A549 (cell line): ENCODE data around the gene ZNF785. TPM values are rescaled to one million over a fixed set of nuclear protein-coding genes. Genes with fewer than 3 reads are reported as not detected.

Experiments used
- BCL3 ChIP-seq: fragments of >200 bp; sonication (Bioruptor Twin); formaldehyde crosslinking; IDR thresholded peaks from 3 replicates; pipeline ENCODE4 v1.6.1; 2016
- CBX2 ChIP-seq: fragments of 200-600 bp; sonication (generic); IDR thresholded peaks from 2 replicates; pipeline ENCODE4 v1.6.1; 2016; ENCODE audit warnings: low read depth, mild to moderate bottlenecking, borderline replicate concordance
- CBX8 ChIP-seq: fragments of 200-600 bp; sonication (generic); IDR thresholded peaks from 2 replicates; pipeline ENCODE4 v1.6.1; 2016
- CTCF ChIP-seq: fragments of >200 bp; sonication (Bioruptor Twin); formaldehyde crosslinking; IDR thresholded peaks from 3 replicates; pipeline ENCODE4 v1.5.1; 2016
- E2F6 ChIP-seq: IDR thresholded peaks from 2 replicates; pipeline ENCODE4 v1.6.1; 2012; ENCODE audit warnings: low read depth, borderline replicate concordance
- EHMT2 ChIP-seq: fragments of 200-600 bp; sonication (generic); IDR thresholded peaks from 2 replicates; pipeline ENCODE4 v1.6.1; 2016; ENCODE audit warnings: antibody characterized with exemption, low read depth, mild to moderate bottlenecking, moderate library complexity
- ELK1 ChIP-seq: fragments of 150-350 bp; IDR thresholded peaks from 2 replicates; pipeline ENCODE4 v1.6.1; 2014; ENCODE audit warnings: low read depth, mild to moderate bottlenecking, low read length
- EP300 ChIP-seq, 2 experiments: fragments of >200 bp; sonication (Bioruptor Twin); formaldehyde crosslinking; IDR thresholded peaks; 2 replicates in 1 of 2; 3 replicates in 1 of 2; pipeline ENCODE4 v1.6.1; 2016 to 2017
- FOSB ChIP-seq: fragments of 250-450 bp; sonication (Bioruptor Pico); IDR thresholded peaks from 2 replicates; pipeline ENCODE4 v1.5.0; 2020; ENCODE audit warnings: mild to moderate bottlenecking, moderate library complexity
- FOXS1 ChIP-seq: fragments of 250-450 bp; sonication (Bioruptor Pico); IDR thresholded peaks from 2 replicates; pipeline ENCODE4 v1.5.0; 2020; ENCODE audit warnings: mild to moderate bottlenecking, moderate library complexity
- GATA3 ChIP-seq: IDR thresholded peaks from 2 replicates; pipeline ENCODE4 v1.6.1; 2012; ENCODE audit warnings: borderline replicate concordance
- HDAC2 ChIP-seq: fragments of 200-600 bp; sonication (generic); IDR thresholded peaks from 2 replicates; pipeline ENCODE4 v1.6.1; 2016
- HES2 ChIP-seq: fragments of >200 bp; sonication (Bioruptor Twin); formaldehyde crosslinking; IDR thresholded peaks from 2 replicates; pipeline ENCODE4 v1.6.1; 2016
- HOXA7 ChIP-seq: fragments of 250-450 bp; sonication (Bioruptor Pico); IDR thresholded peaks from 2 replicates; pipeline ENCODE4 v1.5.0; 2020; ENCODE audit warnings: mild to moderate bottlenecking, moderate library complexity
- HOXB13 ChIP-seq: fragments of 250-450 bp; sonication (Bioruptor Pico); IDR thresholded peaks from 2 replicates; pipeline ENCODE4 v1.5.0; 2020; ENCODE audit warnings: low read depth, mild to moderate bottlenecking, moderate library complexity
- HOXB5 ChIP-seq: fragments of 250-450 bp; sonication (Bioruptor Pico); IDR thresholded peaks from 2 replicates; pipeline ENCODE4 v1.5.0; 2020; ENCODE audit warnings: mild to moderate bottlenecking, moderate library complexity
- JUN ChIP-seq, 2 experiments: fragments of >200 bp; sonication (Bioruptor Twin); formaldehyde crosslinking; IDR thresholded peaks; 2 replicates in 1 of 2; 3 replicates in 1 of 2; pipeline ENCODE4 v1.6.1; 2016 to 2017
- KDM1A ChIP-seq: fragments of 200-600 bp; sonication (generic); IDR thresholded peaks from 2 replicates; pipeline ENCODE4 v1.6.1; 2016; ENCODE audit warnings: low read depth, mild to moderate bottlenecking
- MAX ChIP-seq: IDR thresholded peaks from 2 replicates; pipeline ENCODE4 v1.6.1; 2012
- MAZ ChIP-seq: fragments of 150-350 bp; IDR thresholded peaks from 2 replicates; pipeline ENCODE4 v1.6.1; 2014; ENCODE audit warnings: antibody characterized with exemption, low read depth, low read length, borderline replicate concordance
- PHF8 ChIP-seq: fragments of 200-600 bp; sonication (generic); IDR thresholded peaks from 2 replicates; pipeline ENCODE4 v1.6.1; 2016; ENCODE audit warnings: low read depth, mild to moderate bottlenecking, antibody characterized with exemption, moderate library complexity, borderline replicate concordance
- POLR2A ChIP-seq: IDR thresholded peaks from 2 replicates; pipeline ENCODE4 v1.6.1; 2012; ENCODE audit warnings: mild to moderate bottlenecking, low read length
- RCOR1 ChIP-seq: fragments of 150-350 bp; IDR thresholded peaks from 2 replicates; pipeline ENCODE4 v1.6.1; 2014; ENCODE audit warnings: antibody characterized with exemption, low read length, low read depth
- REST ChIP-seq: fragments of 200-600 bp; sonication (generic); IDR thresholded peaks from 2 replicates; pipeline ENCODE4 v1.6.1; 2016; ENCODE audit warnings: antibody characterized with exemption, mild to moderate bottlenecking, moderate library complexity
- SMC3 ChIP-seq: fragments of >200 bp; sonication (Bioruptor Twin); formaldehyde crosslinking; IDR thresholded peaks from 3 replicates; pipeline ENCODE4 v1.6.1; 2018; ENCODE audit warnings: inconsistent platforms
- SREBF2 ChIP-seq: fragments of 450-650 bp; IDR thresholded peaks from 2 replicates; pipeline ENCODE4 v1.6.1; 2014; ENCODE audit warnings: mild to moderate bottlenecking, moderate library complexity
- TP53 ChIP-seq: fragments of 250-450 bp; sonication (Bioruptor Pico); IDR thresholded peaks from 2 replicates; pipeline ENCODE4 v1.5.0; 2021; ENCODE audit warnings: mild to moderate bottlenecking, moderate library complexity
- ZC3H11A ChIP-seq: fragments of 450-650 bp; IDR thresholded peaks from 2 replicates; pipeline ENCODE4 v1.6.1; 2014; ENCODE audit warnings: antibody characterized with exemption, mild to moderate bottlenecking
- ZFP36 ChIP-seq: fragments of 450-650 bp; IDR thresholded peaks from 2 replicates; pipeline ENCODE4 v1.6.1; 2014; ENCODE audit warnings: borderline replicate concordance; ENCODE audit not compliant: partially characterized antibody
- polyA plus RNA-seq, 4 experiments: library from polyadenylated mRNA; depleted of rRNA in 3 of 4; stranded (reverse); fragments of >200 nt; fragmentation: RNase III in 1 of 4; extraction: RNeasy Plus Mini Kit Qiagen cat#74134 plus additional on column Dnase treatment in 1 of 4; gene quantifications; 2 replicates in 3 of 4; 3 replicates in 1 of 4; pipeline ENCODE4 v1.2.3, GENCODE V29; 2011 to 2017

Gene ZNF785
- polyA plus RNA-seq, 2 of the 4 experiments (the other 2 are of a cell fraction) = not detected

GRCh38 chr16:30557957-30558788, 27.3 kb downstream of the ZNF785 start, which contains the start of gene ZNF764 (continued):
- TF ChIP-seq CBX8 (no peak), HOXA7 (CRISPR knock-in tag) (no peak), MAZ (no peak), PHF8 (peak; percentile 71), HDAC2 (no peak), BCL3 (peak; percentile 59; the same call in 1 of the 3 replicates), EHMT2 (no peak), GATA3 (0 out of 2 replicates have a peak, but pooled peaks have one; percentile 3), FOSB (no peak), MAX (peak; percentile 67; the same call in 1 of the 2 replicates), REST (peak; percentile 74), ZFP36 (no peak), FOXS1 (no peak), CBX2 (no peak), EP300 (IDR thresholded peaks at IDR 0.05) (no peak), TP53 (CRISPR knock-in tag) (no peak), ZC3H11A (no peak), E2F6 (peak; percentile 50; the same call in 1 of the 2 replicates), SMC3 (no peak; the same call in 2 of the 3 replicates), SREBF2 (no peak), RCOR1 (no peak), ELK1 (no peak), HOXB13 (CRISPR knock-in tag) (no peak; the same call in 1 of the 2 replicates), HES2 (no peak), CTCF (no peak), KDM1A (no peak), JUN (IDR thresholded peaks at IDR 0.05) (peak; percentile 54 to 91; a peak in 4 of 5 replicates), POLR2A (peak; percentile 55), HOXB5 (CRISPR knock-in tag) (peak; percentile 70; the same call in 1 of the 2 replicates)
